Gastrocnemius medialis (tissue), 4 donors: ENCODE measurements around the gene OR13C9.

ENCODE experiments used
- POLR2A ChIP-seq, 2 donors: fragments of 450-650 bp; IDR thresholded peaks; one replicate each; pipeline ENCODE4 v1.6.1; 2017; ENCODE audit warnings: antibody characterized with exemption in 2 of 2, mild to moderate bottlenecking in 2 of 2, moderate library complexity in 2 of 2
- TF ChIP-seq, protein P1 (sequence below), 5 experiments: fragments of 450-650 bp in 3 of 5; fragments of 200-600 bp in 2 of 5; sonication (generic) in 2 of 5; IDR thresholded peaks in 4 of 5; conservative IDR thresholded peaks in 1 of 5; 1 replicate in 4 of 5; 2 replicates in 1 of 5; pipeline ENCODE4 v1.5.1; 2016 to 2019; ENCODE audit warnings: antibody characterized with exemption in 5 of 5, mild to moderate bottlenecking in 3 of 5, moderate library complexity in 3 of 5

DNA sequence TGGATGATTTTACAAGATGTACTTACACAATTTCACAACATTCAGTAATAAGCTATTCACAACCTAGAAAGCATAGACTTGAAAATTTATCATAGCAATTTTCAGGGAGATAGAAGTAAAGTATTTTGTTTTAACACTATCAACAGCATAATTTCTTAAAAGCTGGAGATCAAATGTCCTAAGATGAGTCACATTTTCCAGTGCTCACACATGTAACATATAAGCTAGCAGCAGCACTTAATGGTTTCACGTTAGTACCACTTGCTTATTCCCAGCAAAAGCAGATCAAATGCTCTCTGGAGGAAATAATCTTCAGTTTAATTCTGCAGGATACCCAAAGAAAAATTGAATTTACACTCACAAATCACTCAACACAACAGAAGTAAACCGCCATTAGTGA is 42.5 kb downstream of the OR13C9 start:
- TF ChIP-seq, protein P1, sequence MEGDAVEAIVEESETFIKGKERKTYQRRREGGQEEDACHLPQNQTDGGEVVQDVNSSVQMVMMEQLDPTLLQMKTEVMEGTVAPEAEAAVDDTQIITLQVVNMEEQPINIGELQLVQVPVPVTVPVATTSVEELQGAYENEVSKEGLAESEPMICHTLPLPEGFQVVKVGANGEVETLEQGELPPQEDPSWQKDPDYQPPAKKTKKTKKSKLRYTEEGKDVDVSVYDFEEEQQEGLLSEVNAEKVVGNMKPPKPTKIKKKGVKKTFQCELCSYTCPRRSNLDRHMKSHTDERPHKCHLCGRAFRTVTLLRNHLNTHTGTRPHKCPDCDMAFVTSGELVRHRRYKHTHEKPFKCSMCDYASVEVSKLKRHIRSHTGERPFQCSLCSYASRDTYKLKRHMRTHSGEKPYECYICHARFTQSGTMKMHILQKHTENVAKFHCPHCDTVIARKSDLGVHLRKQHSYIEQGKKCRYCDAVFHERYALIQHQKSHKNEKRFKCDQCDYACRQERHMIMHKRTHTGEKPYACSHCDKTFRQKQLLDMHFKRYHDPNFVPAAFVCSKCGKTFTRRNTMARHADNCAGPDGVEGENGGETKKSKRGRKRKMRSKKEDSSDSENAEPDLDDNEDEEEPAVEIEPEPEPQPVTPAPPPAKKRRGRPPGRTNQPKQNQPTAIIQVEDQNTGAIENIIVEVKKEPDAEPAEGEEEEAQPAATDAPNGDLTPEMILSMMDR (IDR thresholded peaks at IDR 0.05 in 4 of 5, conservative IDR thresholded peaks at IDR 0.05 in 1 of 5), result no peak
- no peak for TF ChIP-seq POLR2A (IDR thresholded peaks at IDR 0.05)
